ENCODE results near the gene TFRC. TPM values are rescaled to one million over a fixed set of nuclear protein-coding genes. Genes with fewer than 3 reads are reported as not detected.
"Not testable (repeated sequence)": the region's sequence is repeated elsewhere in the genome, so short reads cannot be mapped to it uniquely, and the experiment has no call there.

Gene TFRC
- total RNA-seq, 1 donor from 2014 or later = 87.7 TPM

DNA sequence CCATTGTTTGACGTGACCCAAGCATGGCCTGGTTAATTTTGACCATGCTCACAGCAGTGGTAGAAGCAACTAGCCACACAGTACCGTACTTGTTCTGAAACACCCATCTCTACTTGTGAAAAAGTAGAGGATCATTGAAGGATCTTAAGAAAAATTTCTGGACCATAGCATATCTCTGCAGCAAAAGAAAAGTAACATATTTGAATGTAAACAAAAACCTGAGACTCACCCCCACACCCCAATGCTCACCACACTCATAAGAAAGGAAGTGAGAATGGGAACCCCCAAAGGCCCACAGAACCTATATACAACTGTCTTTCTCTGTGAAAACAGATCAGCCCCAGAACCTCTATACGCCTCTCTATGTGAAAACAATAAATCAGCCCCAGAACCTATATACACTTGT, 33.8 kb upstream of the TFRC start:
- no peaks in the 10 kb centered on the region for H3K36me3 Mint-ChIP-seq
- no peaks in the 10 kb centered on the region for H3K4me1 Mint-ChIP-seq
- H3K9ac ChIP-seq = no peak overlapping the region
- H3K4me1 ChIP-seq = peaks cover 3% of the 10 kb centered on the region
- H3K27ac ChIP-seq = no peak overlapping the region
- H3K36me3 ChIP-seq = no peaks in the 10 kb centered on the region
- no peaks in the 10 kb centered on the region for H4K20me1 ChIP-seq (ENCODE audit: low read depth)
- H3K4me3 Mint-ChIP-seq = no peak overlapping the region
- H3K27me3 ChIP-seq = no peaks in the 10 kb centered on the region
- no peak overlapping the region for H3K4me2 ChIP-seq
- no peaks in the 10 kb centered on the region for H3K9me3 ChIP-seq (ENCODE audit: low read depth)
- TF ChIP-seq EZH2 (IDR thresholded peaks at IDR 0.05) = no peak
- TF ChIP-seq, protein P1, sequence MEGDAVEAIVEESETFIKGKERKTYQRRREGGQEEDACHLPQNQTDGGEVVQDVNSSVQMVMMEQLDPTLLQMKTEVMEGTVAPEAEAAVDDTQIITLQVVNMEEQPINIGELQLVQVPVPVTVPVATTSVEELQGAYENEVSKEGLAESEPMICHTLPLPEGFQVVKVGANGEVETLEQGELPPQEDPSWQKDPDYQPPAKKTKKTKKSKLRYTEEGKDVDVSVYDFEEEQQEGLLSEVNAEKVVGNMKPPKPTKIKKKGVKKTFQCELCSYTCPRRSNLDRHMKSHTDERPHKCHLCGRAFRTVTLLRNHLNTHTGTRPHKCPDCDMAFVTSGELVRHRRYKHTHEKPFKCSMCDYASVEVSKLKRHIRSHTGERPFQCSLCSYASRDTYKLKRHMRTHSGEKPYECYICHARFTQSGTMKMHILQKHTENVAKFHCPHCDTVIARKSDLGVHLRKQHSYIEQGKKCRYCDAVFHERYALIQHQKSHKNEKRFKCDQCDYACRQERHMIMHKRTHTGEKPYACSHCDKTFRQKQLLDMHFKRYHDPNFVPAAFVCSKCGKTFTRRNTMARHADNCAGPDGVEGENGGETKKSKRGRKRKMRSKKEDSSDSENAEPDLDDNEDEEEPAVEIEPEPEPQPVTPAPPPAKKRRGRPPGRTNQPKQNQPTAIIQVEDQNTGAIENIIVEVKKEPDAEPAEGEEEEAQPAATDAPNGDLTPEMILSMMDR (IDR thresholded peaks at IDR 0.05) = no peak
- peaks cover 4% of the 10 kb centered on the region for H3F3A ChIP-seq (ENCODE audit: low read depth)
- peaks cover 5% of the 10 kb centered on the region for H3K27me3 Mint-ChIP-seq (ENCODE audit: insufficient read depth, low read depth)
- no peak overlapping the region for H3K27ac Mint-ChIP-seq
- no peak overlapping the region for H3K4me3 ChIP-seq
- no peak overlapping the region for H2AFZ ChIP-seq (replicated peaks)
- DNase-seq (ENCODE audit: low spot score) = no peak
- H3K79me2 ChIP-seq (ENCODE audit: low read depth) = no peaks in the 10 kb centered on the region
- no peaks in the 10 kb centered on the region for H3K9me3 Mint-ChIP-seq

GRCh38 chr3:196111939-196112386, 30.1 kb upstream of the TFRC start:
- no peaks in the 10 kb centered on the region for H3K9me3 Mint-ChIP-seq
- peaks cover 16% of the 10 kb centered on the region for H3F3A ChIP-seq (ENCODE audit: low read depth)
- H3K4me1 Mint-ChIP-seq = no peaks in the 10 kb centered on the region
- H2AFZ ChIP-seq (replicated peaks) = no peak overlapping the region
- H3K27me3 Mint-ChIP-seq (ENCODE audit: insufficient read depth, low read depth) = peaks cover 5% of the 10 kb centered on the region
- TF ChIP-seq EZH2phosphoT487 (IDR thresholded peaks at IDR 0.05) = no peak
- TF ChIP-seq, protein P1 (IDR thresholded peaks at IDR 0.05) = no peak
- TF ChIP-seq EZH2 (IDR thresholded peaks at IDR 0.05) = no peak
- no peaks in the 10 kb centered on the region for H3K36me3 ChIP-seq
- no peak overlapping the region for H3K9ac ChIP-seq
- no peaks in the 10 kb centered on the region for H3K27me3 ChIP-seq
- no peaks in the 10 kb centered on the region for H3K36me3 Mint-ChIP-seq
- no peak overlapping the region for H3K4me3 ChIP-seq
- H3K4me1 ChIP-seq = peaks cover 10% of the 10 kb centered on the region
- H3K9me3 ChIP-seq (ENCODE audit: low read depth) = no peaks in the 10 kb centered on the region
- H3K4me2 ChIP-seq = no peak overlapping the region
- peak overlapping the region; percentile 21 for H3K27ac Mint-ChIP-seq
- no peak overlapping the region for H3K27ac ChIP-seq
- H3K79me2 ChIP-seq (ENCODE audit: low read depth) = no peaks in the 10 kb centered on the region
- H4K20me1 ChIP-seq (ENCODE audit: low read depth) = no peaks in the 10 kb centered on the region
- DNase-seq (ENCODE audit: low spot score) = no peak
- H3K4me3 Mint-ChIP-seq = no peak overlapping the region

DNA sequence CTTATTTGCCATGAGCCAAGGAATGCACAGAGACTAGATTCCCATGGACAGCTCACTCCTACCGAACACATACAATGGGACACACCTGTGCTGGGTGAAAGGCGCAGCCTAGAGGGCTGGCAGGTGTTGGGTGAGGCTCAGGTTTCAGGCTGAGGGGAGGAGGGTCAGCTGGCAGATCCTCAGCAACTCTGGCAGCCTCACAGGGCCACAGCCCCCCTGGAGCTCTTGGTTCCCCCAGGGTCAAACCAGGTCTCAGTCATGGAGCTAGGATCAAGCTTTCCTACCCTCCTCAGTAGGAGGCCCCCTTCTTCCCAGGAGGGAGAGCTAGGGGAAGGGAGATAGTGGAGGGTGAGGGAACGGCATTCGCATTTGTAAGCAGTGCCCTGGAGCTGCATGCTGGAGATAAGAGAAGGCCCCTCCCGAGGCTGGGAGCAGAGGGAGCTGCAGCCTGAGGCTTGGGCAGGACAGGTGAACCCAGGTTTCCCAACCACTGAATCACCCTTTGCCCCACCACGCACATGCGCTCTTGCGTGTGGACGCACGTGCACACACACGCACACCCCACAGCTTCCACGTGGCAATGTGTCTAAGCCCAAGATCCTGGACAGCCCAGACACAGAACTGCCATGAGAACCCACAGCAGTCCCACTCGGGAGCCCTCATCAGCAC, 26.3 kb upstream of the TFRC start:
- TF ChIP-seq, protein P1 (IDR thresholded peaks at IDR 0.05) = no peak
- TF ChIP-seq EZH2phosphoT487 (IDR thresholded peaks at IDR 0.05) = no peak
- TF ChIP-seq EZH2 (IDR thresholded peaks at IDR 0.05) = no peak
- Mint-ChIP-seq H3K4me1 (no peaks in the 10 kb centered on the region), H3K9me3 (no peaks in the 10 kb centered on the region), H3K4me3 (no peak overlapping the region), H3K36me3 (no peaks in the 10 kb centered on the region), H3K27ac (no peak overlapping the region), H3K27me3 (ENCODE audit: insufficient read depth, low read depth) (peaks cover 6% of the 10 kb centered on the region)
- no peaks in the 10 kb centered on the region for H3K79me2 ChIP-seq (ENCODE audit: low read depth)
- H3K4me1 ChIP-seq = peaks cover 10% of the 10 kb centered on the region
- no peak overlapping the region for H2AFZ ChIP-seq (replicated peaks)
- H3K36me3 ChIP-seq = no peaks in the 10 kb centered on the region
- H3K4me3 ChIP-seq = no peak overlapping the region
- H4K20me1 ChIP-seq (ENCODE audit: low read depth) = no peaks in the 10 kb centered on the region
- no peaks in the 10 kb centered on the region for H3K27me3 ChIP-seq
- no peaks in the 10 kb centered on the region for H3K9me3 ChIP-seq (ENCODE audit: low read depth)
- H3K9ac ChIP-seq = no peak overlapping the region
- DNase-seq (ENCODE audit: low spot score) = peak; percentile 20
- H3K27ac ChIP-seq = no peak overlapping the region
- H3F3A ChIP-seq (ENCODE audit: low read depth) = peaks cover 16% of the 10 kb centered on the region
- peak overlapping the region; percentile 21 for H3K4me2 ChIP-seq

GRCh38 chr3:196104707-196105106, 22.8 kb upstream of the TFRC start:
- not testable (repeated sequence) for H3F3A ChIP-seq (ENCODE audit: low read depth); H3K9me3 Mint-ChIP-seq; DNase-seq (ENCODE audit: low spot score); H3K36me3 Mint-ChIP-seq; H2AFZ ChIP-seq (replicated peaks); H3K27ac ChIP-seq; H3K4me2 ChIP-seq; H3K27me3 ChIP-seq; H3K27me3 Mint-ChIP-seq (ENCODE audit: insufficient read depth, low read depth); H3K79me2 ChIP-seq (ENCODE audit: low read depth); H3K4me1 ChIP-seq; H3K4me3 ChIP-seq; H3K9me3 ChIP-seq (ENCODE audit: low read depth); H3K4me3 Mint-ChIP-seq; H3K27ac Mint-ChIP-seq; H3K36me3 ChIP-seq; H4K20me1 ChIP-seq (ENCODE audit: low read depth); H3K4me1 Mint-ChIP-seq; H3K9ac ChIP-seq

GRCh38 chr3:196098365-196098980, 16.6 kb upstream of the TFRC start:
- H4K20me1 ChIP-seq (ENCODE audit: low read depth); H3K9me3 Mint-ChIP-seq; H3K9me3 ChIP-seq (ENCODE audit: low read depth); H3K27ac ChIP-seq; H3K9ac ChIP-seq; H3K4me1 Mint-ChIP-seq; H3F3A ChIP-seq (ENCODE audit: low read depth); H3K4me2 ChIP-seq; H3K36me3 ChIP-seq; H3K27ac Mint-ChIP-seq; H3K27me3 Mint-ChIP-seq (ENCODE audit: insufficient read depth, low read depth); H3K4me3 Mint-ChIP-seq; DNase-seq (ENCODE audit: low spot score); H3K27me3 ChIP-seq; H3K4me3 ChIP-seq; H3K4me1 ChIP-seq; H2AFZ ChIP-seq (replicated peaks); H3K36me3 Mint-ChIP-seq; H3K79me2 ChIP-seq (ENCODE audit: low read depth): not testable (repeated sequence)
